Motor neuron (in vitro differentiated cells): ENCODE results near the gene RAB3IL1. TPM values are rescaled to one million over a fixed set of nuclear protein-coding genes. Genes with fewer than 3 reads are reported as not detected.

Source experiments
- ATAC-seq, 8 experiments: fragments of 200-7000 bp; cut with Tn5 transposase; replicated peaks in 6 of 8; 2 replicates each; pipeline ENCODE4 v1.8.0; 2021; ENCODE audit warnings: mild to moderate bottlenecking in 8 of 8, moderate library complexity in 8 of 8
- H3K27ac ChIP-seq, 2 donors: fragments of 250-450 bp; sonication (Bioruptor Pico); 2 replicates each; pipeline ENCODE4 v1.9.0; 2021; ENCODE audit warnings: antibody characterized with exemption in 2 of 2, mild to moderate bottlenecking in 2 of 2, moderate library complexity in 1 of 2
- H3K4me1 ChIP-seq, 2 donors: fragments of 250-450 bp; sonication (Bioruptor Pico); replicated peaks in 1 of 2; 2 replicates each; pipeline ENCODE4 v1.6.1; 2021; ENCODE audit warnings: antibody characterized with exemption in 2 of 2, mild to moderate bottlenecking in 2 of 2, moderate library complexity in 1 of 2
- H3K4me3 ChIP-seq, 5 donors: fragments of 250-450 bp; sonication (Bioruptor Pico); 2 replicates each; pipeline ENCODE4 v1.9.0; 2021; ENCODE audit warnings: antibody characterized with exemption in 5 of 5, mild to moderate bottlenecking in 5 of 5, moderate library complexity in 4 of 5
- WGBS, 10 experiments: fragments of 450-650 bp; shearing (Covaris generic); methylation state at CpG; one replicate each; pipeline ENCODE4 v1.0.0; 2022; 5-methylcytosine and 5-hydroxymethylcytosine counted together
- in situ Hi-C, 9 experiments: fragments of 400-800 bp; cut with MboI; loops; one replicate each; pipeline ENCODE4 v1.15.0; 2021; ENCODE audit warnings: low sequenced_read_pairs in 9 of 9, low pct_unique_long_range_greater_than_20kb in 2 of 9; ENCODE audit not compliant: unreplicated experiment in 9 of 9
- total RNA-seq, 8 experiments: library from RNA; unstranded; fragments of 300-600 nt; gene quantifications; 2 replicates each; pipeline versions ENCODE4 v1.2.3 to v1.2.4, GENCODE V29; 2022

The RAB3IL1 gene
- total RNA-seq, 8 experiments from 2014 or later: 0.50 to 12.8 (median 2.5) TPM

GRCh38 chr11:61847914-61848581 is 69.3 kb downstream of the RAB3IL1 start:
- no peak overlapping the region for H3K27ac ChIP-seq
- H3K4me1 ChIP-seq: no peaks in the 10 kb centered on the region
- in situ Hi-C loops: no loop called here
- no peak overlapping the region for H3K4me3 ChIP-seq
- WGBS, 10 experiments: 90 to 100% (median 100%) methylated on average over 1 to 10 of the region's 18 CpGs; no CpG with 5 or more reads in 4 of the 10 experiments
- ATAC-seq: no peak

Other genes with a start within 250 kb of the RAB3IL1 start
- gene DAGLA, start 237.2 kb downstream of the RAB3IL1 start, total RNA-seq: 1 to 10 TPM; 2.0 to 5.0 (median 2.6) TPM
- gene MYRF, start 164.9 kb downstream of the RAB3IL1 start, total RNA-seq: 1 to 10 TPM in 7 of 8 experiments, under 1 TPM in 1; 0.92 to 4.0 (median 2.3) TPM
- gene TMEM258, start 125.0 kb downstream of the RAB3IL1 start, total RNA-seq: 100 to 1,000 TPM; 138 to 330 (median 269) TPM
- gene FEN1, start 124.7 kb downstream of the RAB3IL1 start, total RNA-seq: 10 to 100 TPM in 7 of 8 experiments, 1 to 10 TPM in 1; 7.5 to 59.0 (median 16.6) TPM
- gene FADS1, start 100.6 kb downstream of the RAB3IL1 start, total RNA-seq: 100 to 1,000 TPM in 5 of 8 experiments, 10 to 100 TPM in 3; 55.0 to 165 (median 116) TPM
- gene FADS2, start 89.3 kb downstream of the RAB3IL1 start, total RNA-seq: 100 to 1,000 TPM in 7 of 8 experiments, 10 to 100 TPM in 1; 80.3 to 358 (median 141) TPM
- gene FADS3, start 26.0 kb downstream of the RAB3IL1 start, total RNA-seq: 10 to 100 TPM in 6 of 8 experiments, 1 to 10 TPM in 2; 7.9 to 48.8 (median 11.8) TPM
- gene BEST1, start 32.8 kb upstream of the RAB3IL1 start, total RNA-seq: 10 to 100 TPM in 1 of 8 experiments, 1 to 10 TPM in 7; 2.5 to 10.7 (median 5.5) TPM
- gene FTH1, start 50.1 kb upstream of the RAB3IL1 start, total RNA-seq: 1,000 to 10,000 TPM in 6 of 8 experiments, 100 to 1,000 TPM in 2; 863 to 2,225 (median 1,257) TPM
- gene INCENP, start 206.4 kb upstream of the RAB3IL1 start, total RNA-seq: 10 to 100 TPM in 3 of 8 experiments, 1 to 10 TPM in 5; 5.2 to 47.9 (median 7.3) TPM